ENCODE measurements around the gene FXN. TPM values are rescaled to one million over a fixed set of nuclear protein-coding genes. Genes with fewer than 3 reads are reported as not detected.

The FXN gene
- polyA plus RNA-seq, 1 of the 3 experiments (the other 2 are of a cell fraction) = 15.7 TPM

DNA sequence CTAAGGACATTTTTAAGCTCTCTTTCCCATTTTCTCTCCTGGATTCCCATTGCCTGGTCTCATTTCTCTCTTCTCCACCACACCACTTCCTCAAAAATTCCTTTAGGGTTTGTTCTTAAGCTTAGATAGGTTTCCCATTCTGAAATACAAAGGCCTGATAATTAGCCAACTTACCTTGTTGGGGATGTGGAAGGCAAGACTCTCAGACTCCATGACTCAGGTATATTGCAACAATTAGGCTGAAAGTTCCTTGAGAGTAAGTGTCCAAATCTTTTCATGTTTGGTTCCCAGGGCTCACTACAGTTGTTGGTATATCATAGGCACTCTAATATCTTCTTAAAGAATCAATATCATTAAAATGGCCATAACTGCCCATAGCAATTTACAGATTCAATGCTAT is 43.6 kb downstream of the FXN start:
- no peak for DNase-seq
- no peaks in the 10 kb centered on the region for H3K36me3 ChIP-seq (replicated peaks in 1 of 2; ENCODE audit: control insufficient read depth in 1 of 2, insufficient read depth in 2 of 2, low read length in 1 of 2)
- no peaks in the 10 kb centered on the region for H4K20me1 ChIP-seq (ENCODE audit: insufficient read depth)
- H3F3A ChIP-seq (replicated peaks; ENCODE audit: insufficient read depth) = no peaks in the 10 kb centered on the region
- no peaks in the 10 kb centered on the region for H3K4me1 ChIP-seq (ENCODE audit: control insufficient read depth in 1 of 2, insufficient read depth in 2 of 2, low read depth in 1 of 2, low read length in 1 of 2)
- H2AFZ ChIP-seq (ENCODE audit: low read depth) = no peak overlapping the region
- H3K4me3 ChIP-seq (ENCODE audit: low read depth in 2 of 2, low read length in 1 of 2) = no peak overlapping the region
- POLR2A ChIA-PET = no interaction called here
- no peak overlapping the region for H3K4me2 ChIP-seq
- H3K27ac ChIP-seq (ENCODE audit: low read depth in 2 of 2, low read length in 1 of 2) = no peak overlapping the region
- H3K9me3 ChIP-seq = no peaks in the 10 kb centered on the region
- no peaks in the 10 kb centered on the region for H3K79me2 ChIP-seq (ENCODE audit: insufficient read depth)
- no peaks in the 10 kb centered on the region for H3K27me3 ChIP-seq (ENCODE audit: insufficient read depth)
- H3K9ac ChIP-seq = no peak overlapping the region
- no peaks in the 10 kb centered on the region for H3K9me2 ChIP-seq
- CTCF ChIA-PET = interaction anchor here (0.7 kb wide), 1 partner anchor 990 kb away, joined by 3 read pairs; no protein-coding TSS in a partner anchor
- no peak for TF ChIP-seq SIN3A (IDR thresholded peaks at IDR 0.05; ENCODE audit: borderline replicate concordance, low read depth, low read length)
- TF ChIP-seq FOXJ3 (CRISPR knock-in tag; IDR thresholded peaks at IDR 0.05) = no peak
- no peak for TF ChIP-seq CHD2 (IDR thresholded peaks at IDR 0.05; ENCODE audit: low read length, partially characterized antibody)
- TF ChIP-seq POLR2AphosphoS5 (IDR thresholded peaks at IDR 0.05; ENCODE audit: low read depth, low read length) = no peak
- no peak for TF ChIP-seq SMC3 (IDR thresholded peaks at IDR 0.05; ENCODE audit: low read depth, low read length)
- no peak for TF ChIP-seq TEAD4 (IDR thresholded peaks at IDR 0.05; ENCODE audit: borderline replicate concordance, insufficient read depth)
- TF ChIP-seq IRF3 (IDR thresholded peaks at IDR 0.05; ENCODE audit: low read depth, low read length) = no peak
- no peak for TF ChIP-seq MAX (IDR thresholded peaks at IDR 0.05; ENCODE audit: low read depth)
- no peak for TF ChIP-seq MEF2A (IDR thresholded peaks at IDR 0.05; ENCODE audit: borderline replicate concordance, low read depth)
- no peak for TF ChIP-seq USF2 (IDR thresholded peaks at IDR 0.05; ENCODE audit: borderline replicate concordance, low read depth, low read length)
- no peak for TF ChIP-seq CTCF (IDR thresholded peaks at IDR 0.05)
- TF ChIP-seq TCF12 (IDR thresholded peaks at IDR 0.05) = no peak
- TF ChIP-seq YY1 (IDR thresholded peaks at IDR 0.05; ENCODE audit: low read depth) = no peak
- no peak for TF ChIP-seq GATA2 (CRISPR knock-in tag; IDR thresholded peaks at IDR 0.05)

GRCh38 chr9:69081261-69081660 is 45.7 kb downstream of the FXN start:
- Histone ChIP-seq H3F3A (replicated peaks; ENCODE audit: insufficient read depth) (no peaks in the 10 kb centered on the region), H3K4me2 (no peak overlapping the region), H4K20me1 (ENCODE audit: insufficient read depth) (no peaks in the 10 kb centered on the region), H3K9me2 (no peaks in the 10 kb centered on the region), H3K4me3 (ENCODE audit: low read depth in 2 of 2, low read length in 1 of 2) (no peak overlapping the region), H2AFZ (ENCODE audit: low read depth) (no peak overlapping the region), H3K4me1 (ENCODE audit: control insufficient read depth in 1 of 2, insufficient read depth in 2 of 2, low read depth in 1 of 2, low read length in 1 of 2) (peaks cover 0 to 3% of the 10 kb centered on the region in 2 experiments; a peak in 1 of 4 replicates), H3K79me2 (ENCODE audit: insufficient read depth) (no peaks in the 10 kb centered on the region), H3K9me3 (no peaks in the 10 kb centered on the region), H3K27me3 (ENCODE audit: insufficient read depth) (no peaks in the 10 kb centered on the region), H3K9ac (no peak overlapping the region), H3K27ac (ENCODE audit: low read depth in 2 of 2, low read length in 1 of 2) (no peak overlapping the region), H3K36me3 (replicated peaks in 1 of 2; ENCODE audit: control insufficient read depth in 1 of 2, insufficient read depth in 2 of 2, low read length in 1 of 2) (no peaks in the 10 kb centered on the region)
- no peak for DNase-seq
- ChIA-PET POLR2A (no interaction called here), CTCF (no interaction called here)
- WGBS (ENCODE audit: low lambda C conversion rate) = 61% methylated on average over 4 of the region's 4 CpGs
- TF ChIP-seq POLR2AphosphoS5 (IDR thresholded peaks at IDR 0.05; ENCODE audit: low read depth, low read length) (no peak), FOSL2 (IDR thresholded peaks at IDR 0.05; ENCODE audit: borderline replicate concordance, low read depth) (no peak), TCF12 (IDR thresholded peaks at IDR 0.05) (no peak), CTCF (IDR thresholded peaks at IDR 0.05) (no peak), MXI1 (IDR thresholded peaks at IDR 0.05; ENCODE audit: low read depth, low read length) (no peak), CHD2 (IDR thresholded peaks at IDR 0.05; ENCODE audit: low read length, partially characterized antibody) (no peak)
